Spleen (tissue), 7 donors: ENCODE measurements around the gene STX12.

Experiments
- CTCF ChIP-seq, 11 experiments: fragments of 200-600 bp in 7 of 11; fragments of 450-650 bp in 4 of 11; sonication (generic) in 4 of 11; IDR thresholded peaks in 8 of 11; conservative IDR thresholded peaks in 3 of 11; 1 replicate in 7 of 11; 2 replicates in 4 of 11; pipeline versions ENCODE4 v1.4.0 to v1.8.0; 2016 to 2021; ENCODE audit warnings: antibody characterized with exemption in 11 of 11, inconsistent platforms in 4 of 11, mild to moderate bottlenecking in 1 of 11
- POLR2A ChIP-seq, 3 donors: fragments of 450-650 bp; IDR thresholded peaks; one replicate each; pipeline ENCODE4 v1.5.1; 2017; ENCODE audit warnings: antibody characterized with exemption in 3 of 3, mild to moderate bottlenecking in 1 of 3
- donor health status: DM: no; HTN: no; CAD: no; lungs with moderate emphysema.
- donor health status: DM: no; HTN: no; CAD: no.
- donor health status: DM: no; HTN: no; CAD: no.

- TF ChIP-seq CTCF (IDR thresholded peaks at IDR 0.05 in 8 of 11, conservative IDR thresholded peaks at IDR 0.05 in 3 of 11) (no peak), POLR2A (IDR thresholded peaks at IDR 0.05) (no peak)
Observed at GRCh38 chr1:27755865-27756264, 17.2 kb upstream of the STX12 start.
